Stomach (tissue), 9 donors: ENCODE results near the gene FRMD8. TPM values are rescaled to one million over a fixed set of nuclear protein-coding genes. Genes with fewer than 3 reads are reported as not detected.

ENCODE experiments used
- DNase-seq, 2 donors: peaks; one replicate each; pipeline versions ENCODE4 v3.0.0 to v3.0.0-alpha.2; 2013 to 2019
- H3K27ac ChIP-seq, 5 donors: fragments of 200-600 bp in 4 of 5; sonication (generic) in 4 of 5; one replicate each; pipeline ENCODE4 v1.5.1; 2013 to 2019; ENCODE audit warnings: mild to moderate bottlenecking in 1 of 5, moderate library complexity in 1 of 5
- H3K27me3 ChIP-seq, 3 donors: fragments of 200-600 bp; sonication (generic); one replicate each; pipeline ENCODE4 v1.5.1; 2017 to 2019; ENCODE audit warnings: mixed run types in 1 of 3
- H3K36me3 ChIP-seq, 4 donors: fragments of 200-600 bp; sonication (generic); 1 replicate in 3 of 4; 2 replicates in 1 of 4; pipeline ENCODE4 v1.5.1; 2016 to 2019
- H3K4me1 ChIP-seq, 4 donors: fragments of 200-600 bp; sonication (generic); one replicate each; pipeline ENCODE4 v1.5.1; 2016 to 2019
- H3K4me3 ChIP-seq, 4 donors: fragments of 200-600 bp; sonication (generic) in 3 of 4; one replicate each; pipeline ENCODE4 v1.5.1; 2016 to 2019; ENCODE audit warnings: mild to moderate bottlenecking in 1 of 4
- H3K9me3 ChIP-seq, 4 donors: fragments of 200-600 bp; sonication (generic); one replicate each; pipeline ENCODE4 v1.5.1; 2016 to 2019
- CTCF ChIP-seq, 7 experiments: fragments of 450-650 bp in 4 of 7; fragments of 200-600 bp in 3 of 7; sonication (generic) in 3 of 7; IDR thresholded peaks; one replicate each; pipeline ENCODE4 v1.5.1; 2016 to 2019; ENCODE audit warnings: antibody characterized with exemption in 7 of 7, control low read depth in 2 of 7, mild to moderate bottlenecking in 1 of 7
- EP300 ChIP-seq: sonication (generic); formaldehyde crosslinking; IDR thresholded peaks from one replicate; pipeline ENCODE4 v1.6.1; 2017; ENCODE audit warnings: antibody characterized with exemption
- POLR2A ChIP-seq, 4 donors: fragments of 450-650 bp; IDR thresholded peaks; one replicate each; pipeline ENCODE4 v1.6.1; 2016; ENCODE audit warnings: antibody characterized with exemption in 4 of 4, control low read depth in 2 of 4, mild to moderate bottlenecking in 1 of 4, moderate library complexity in 1 of 4
- POLR2AphosphoS5 ChIP-seq, 3 donors: sonication (generic); formaldehyde crosslinking; IDR thresholded peaks; one replicate each; pipeline ENCODE4 v1.6.1; 2016; ENCODE audit warnings: antibody characterized with exemption in 3 of 3
- WGBS, 5 donors: extraction: QIAGEN DNeasy Blood & Tissue Kit in 3 of 5; methylation state at CpG; one replicate each; pipeline versions ENCODE4 v1.1.5 to v1.1.7; 2013 to 2018; 5-methylcytosine and 5-hydroxymethylcytosine counted together
- intact Hi-C: fragments of 100-400 bp; cut with DNase I; formaldehyde crosslinking; loops from one replicate; pipeline ENCODE4 v1.15.1; 2023; ENCODE audit warnings: low total_unique reads
- polyA plus RNA-seq, 3 donors: library from polyadenylated mRNA; stranded (reverse); fragments of 200-250 nt; gene quantifications; one replicate each; pipeline ENCODE4 v1.2.3, GENCODE V29; 2013
- total RNA-seq, 5 donors: library from RNA; depleted of rRNA; stranded (reverse); fragments of >200 nt; gene quantifications; one replicate each; pipeline versions ENCODE4 v1.1.0 to v1.2.3, GENCODE V29; 2014 to 2016
- donor health status: healthy with polysubstance abuse.
- donor health status: Bipolar disorder and iron deficiency.
- donor health status: healthy.

Gene FRMD8
- total and polyA plus RNA-seq, 8 donors = 9.3 to 340 (median 20.8) TPM

DNA sequence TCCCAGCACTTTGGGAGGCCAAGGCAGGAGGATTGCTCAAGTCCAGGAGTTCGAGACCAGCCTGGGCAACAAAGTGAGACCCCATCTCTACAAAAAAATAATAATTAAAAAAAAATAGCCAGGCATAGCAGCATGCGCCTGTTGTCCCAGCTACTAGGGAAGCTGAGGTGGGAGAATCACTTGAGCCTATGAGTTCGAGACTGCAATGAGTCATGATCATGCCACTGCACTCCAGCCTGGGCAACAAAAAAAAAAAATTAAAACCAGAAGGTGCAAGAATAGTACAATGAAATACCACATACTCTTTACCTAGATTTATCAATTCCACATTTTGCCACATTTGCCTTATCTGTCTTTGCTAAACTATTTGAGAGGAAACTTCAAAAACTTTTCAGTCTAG is 44.6 kb upstream of the FRMD8 start:
- Histone ChIP-seq H3K9me3 (no peaks in the 10 kb centered on the region), H3K36me3 (peaks cover 67 to 88% (median 79%) of the 10 kb centered on the region in 4 donors), H3K27me3 (no peaks in the 10 kb centered on the region), H3K4me3 (no peak overlapping the region), H3K27ac (no peak overlapping the region), H3K4me1 (peaks cover 0 to 29% (median 16%) of the 10 kb centered on the region in 4 donors)
- TF ChIP-seq POLR2AphosphoS5 (IDR thresholded peaks at IDR 0.05) (no peak), CTCF (IDR thresholded peaks at IDR 0.05) (no peak), EP300 (no peak), POLR2A (IDR thresholded peaks at IDR 0.05) (no peak)
- no peak for DNase-seq
- intact Hi-C loops = no loop called here
- 90 to 97% (median 95%) methylated on average over 3 of the region's 3 CpGs for WGBS, 5 donors

DNA sequence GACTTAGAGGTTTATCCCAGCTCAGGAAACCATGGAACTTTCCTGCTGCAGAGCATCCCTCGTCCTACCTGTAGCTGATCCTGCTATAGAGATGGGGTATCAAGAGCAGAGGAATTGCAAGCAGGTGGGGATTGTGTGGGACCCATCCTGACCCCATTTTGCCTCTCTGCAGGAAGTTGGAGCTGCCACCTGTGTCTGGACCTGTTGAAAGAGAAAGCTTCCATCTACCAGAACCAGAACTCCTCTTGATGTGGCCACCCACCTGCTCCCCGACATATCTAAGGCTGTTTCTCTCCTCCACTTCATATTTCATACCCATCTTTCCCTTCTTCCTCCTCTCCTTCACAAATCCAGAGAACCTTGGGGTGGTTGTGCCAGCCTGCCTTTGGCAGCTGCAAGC is 34.9 kb upstream of the FRMD8 start:
- H3K4me1 ChIP-seq = peaks cover 19 to 27% (median 25%) of the 10 kb centered on the region in 4 donors
- peaks cover 53 to 63% (median 62%) of the 10 kb centered on the region in 4 donors for H3K36me3 ChIP-seq
- WGBS, 5 donors = 78 to 98% (median 92%) methylated on average over 2 of the region's 2 CpGs
- H3K4me3 ChIP-seq = no peak overlapping the region
- H3K27ac ChIP-seq = no peak overlapping the region
- DNase-seq = no peak
- no peak for TF ChIP-seq EP300
- TF ChIP-seq POLR2A (IDR thresholded peaks at IDR 0.05) = no peak
- no peak for TF ChIP-seq POLR2AphosphoS5 (IDR thresholded peaks at IDR 0.05)
- no peak for TF ChIP-seq CTCF (IDR thresholded peaks at IDR 0.05)
- H3K9me3 ChIP-seq = no peaks in the 10 kb centered on the region
- intact Hi-C loops = no loop called here
- peaks cover 0 to 6% (median 0%) of the 10 kb centered on the region in 3 donors for H3K27me3 ChIP-seq

DNA sequence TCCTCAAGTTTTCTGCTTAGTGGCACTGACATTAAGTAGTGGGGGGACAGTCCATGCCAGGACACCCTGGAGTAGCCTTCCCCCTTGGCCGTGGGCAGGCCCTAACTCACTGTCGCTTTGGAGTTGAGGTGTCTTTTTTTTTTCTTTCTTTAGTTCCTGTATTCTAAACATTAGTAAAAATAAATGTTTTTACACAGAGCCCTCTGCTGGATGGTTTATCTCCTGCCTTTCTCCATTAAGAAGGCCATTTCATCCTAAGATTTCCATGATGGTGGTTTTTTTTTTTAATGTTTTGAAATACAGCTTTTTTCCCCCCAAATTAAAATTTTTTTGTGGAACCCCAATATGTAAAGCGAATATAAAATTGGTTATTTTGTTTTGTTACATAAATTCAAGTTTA is 33.7 kb upstream of the FRMD8 start:
- TF ChIP-seq EP300 (no peak), POLR2AphosphoS5 (IDR thresholded peaks at IDR 0.05) (no peak), POLR2A (IDR thresholded peaks at IDR 0.05) (no peak), CTCF (IDR thresholded peaks at IDR 0.05) (no peak)
- H3K4me1 ChIP-seq = peaks cover 19 to 27% (median 25%) of the 10 kb centered on the region in 4 donors
- no peak for DNase-seq
- 62 to 87% (median 75%) methylated on average over 3 of the region's 3 CpGs for WGBS, 5 donors
- H3K36me3 ChIP-seq = peaks cover 40 to 50% (median 50%) of the 10 kb centered on the region in 4 donors
- H3K27me3 ChIP-seq = peaks cover 0 to 13% (median 0%) of the 10 kb centered on the region in 3 donors
- no peak overlapping the region for H3K4me3 ChIP-seq
- H3K9me3 ChIP-seq = no peaks in the 10 kb centered on the region
- H3K27ac ChIP-seq = no peak overlapping the region
- intact Hi-C loops = no loop called here

GRCh38 chr11:65353376-65353775 is 33.1 kb upstream of the FRMD8 start:
- DNase-seq = no peak
- Histone ChIP-seq H3K9me3 (no peaks in the 10 kb centered on the region), H3K4me1 (peaks cover 19 to 27% (median 25%) of the 10 kb centered on the region in 4 donors), H3K4me3 (no peak overlapping the region), H3K27me3 (peaks cover 0 to 13% (median 0%) of the 10 kb centered on the region in 3 donors), H3K36me3 (peaks cover 34 to 44% (median 44%) of the 10 kb centered on the region in 4 donors), H3K27ac (peak overlapping the region in 3 of 5 donors; percentile 45 to 77 (median 73))
- TF ChIP-seq POLR2A (IDR thresholded peaks at IDR 0.05) (no peak), CTCF (IDR thresholded peaks at IDR 0.05) (no peak), POLR2AphosphoS5 (IDR thresholded peaks at IDR 0.05) (no peak), EP300 (no peak)
- 81 to 90% (median 88%) methylated on average over 7 of the region's 7 CpGs for WGBS, 5 donors
- intact Hi-C loops = no loop called here
